ENCODE data around the gene CX3CR1.

Gene CX3CR1

GRCh38 chr3:39222462-39222861, 57.4 kb downstream of the CX3CR1 start:
- H3K9ac ChIP-seq (ENCODE audit: low read depth, low read length, poor library complexity) = no peak overlapping the region
- no peak overlapping the region for H2BK15ac ChIP-seq (ENCODE audit: low read length)
- no peak overlapping the region for H4K8ac ChIP-seq (ENCODE audit: low read depth, low read length)
- H4K91ac ChIP-seq (ENCODE audit: low read depth, low read length, poor library complexity) = no peak overlapping the region
- no CpG with 5 or more reads among the region's 1 CpG for WGBS, 2 donors (ENCODE audit: extremely low coverage in 2 of 2, insufficient read length in 2 of 2, insufficient replicate concordance in 1 of 2)
- H3K27me3 ChIP-seq (ENCODE audit: control insufficient read depth in 3 of 3, insufficient read depth in 3 of 3, low read depth in 1 of 3, low read length in 3 of 3) = peaks cover 0 to 5% (median 0%) of the 10 kb centered on the region in 3 experiments
- no peaks in the 10 kb centered on the region for H3K79me1 ChIP-seq (ENCODE audit: low read depth, low read length)
- H3K4me1 ChIP-seq (ENCODE audit: control insufficient read depth in 2 of 2, insufficient read depth in 1 of 2, low read depth in 1 of 2, low read length in 2 of 2) = no peaks in the 10 kb centered on the region
- H3K14ac ChIP-seq (ENCODE audit: low read length) = no peak overlapping the region
- no peak for DNase-seq (ENCODE audit: low spot score)
- no peak overlapping the region for H3K18ac ChIP-seq (ENCODE audit: low read length)
- no peak overlapping the region for H2AFZ ChIP-seq (ENCODE audit: low read length)
- no peak overlapping the region for H2AK5ac ChIP-seq (ENCODE audit: low read depth, low read length)
- no peaks in the 10 kb centered on the region for H3K9me3 ChIP-seq (replicated peaks in 1 of 2; ENCODE audit: control insufficient read depth in 2 of 2, insufficient read depth in 1 of 2, low read depth in 1 of 2, low read length in 2 of 2)
- no peaks in the 10 kb centered on the region for H3K36me3 ChIP-seq (replicated peaks in 1 of 2; ENCODE audit: control insufficient read depth in 2 of 2, insufficient read depth in 2 of 2, low read length in 2 of 2)
- no peak overlapping the region for H3K4me2 ChIP-seq (ENCODE audit: insufficient read depth, low read length, poor library complexity, severe bottlenecking)
- no peak overlapping the region for H2BK5ac ChIP-seq (ENCODE audit: low read length)
- H3K23ac ChIP-seq (ENCODE audit: low read depth, low read length, poor library complexity) = no peak overlapping the region
- no peak overlapping the region for H3K4me3 ChIP-seq (ENCODE audit: low read length in 2 of 2)
- no peak overlapping the region for H3K27ac ChIP-seq (replicated peaks; ENCODE audit: low read length)
- no peak overlapping the region for H2BK120ac ChIP-seq (ENCODE audit: low read depth, low read length)
- H3K4ac ChIP-seq (ENCODE audit: low read length) = no peak overlapping the region
- no peak overlapping the region for H2BK12ac ChIP-seq (ENCODE audit: low read length)

DNA sequence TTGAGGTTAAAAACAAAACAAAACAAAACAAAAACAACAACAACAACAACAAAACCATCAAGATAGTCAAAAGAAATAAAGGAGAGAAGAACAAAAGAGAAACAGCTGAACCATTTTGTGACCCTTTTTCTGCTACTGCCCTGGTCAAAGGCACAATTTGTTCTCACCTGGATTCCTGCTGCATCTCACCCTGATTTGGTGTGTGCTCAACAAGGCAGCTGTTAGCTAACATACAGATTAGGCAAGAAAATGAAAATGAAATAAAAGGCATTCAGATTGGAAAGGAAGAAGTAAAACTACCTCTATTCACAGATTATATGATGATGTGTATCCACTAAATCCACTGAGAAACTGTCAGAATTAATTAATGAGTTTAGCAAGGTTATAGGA, 58.7 kb downstream of the CX3CR1 start:
- Histone ChIP-seq H3K9me3 (replicated peaks in 1 of 2; ENCODE audit: control insufficient read depth in 2 of 2, insufficient read depth in 1 of 2, low read depth in 1 of 2, low read length in 2 of 2) (no peaks in the 10 kb centered on the region), H3K4me3 (ENCODE audit: low read length in 2 of 2) (no peak overlapping the region), H3K4ac (ENCODE audit: low read length) (no peak overlapping the region), H3K18ac (ENCODE audit: low read length) (no peak overlapping the region), H3K36me3 (replicated peaks in 1 of 2; ENCODE audit: control insufficient read depth in 2 of 2, insufficient read depth in 2 of 2, low read length in 2 of 2) (no peaks in the 10 kb centered on the region), H3K23ac (ENCODE audit: low read depth, low read length, poor library complexity) (no peak overlapping the region), H2BK15ac (ENCODE audit: low read length) (no peak overlapping the region), H3K9ac (ENCODE audit: low read depth, low read length, poor library complexity) (no peak overlapping the region), H3K79me1 (ENCODE audit: low read depth, low read length) (no peaks in the 10 kb centered on the region), H3K4me1 (ENCODE audit: control insufficient read depth in 2 of 2, insufficient read depth in 1 of 2, low read depth in 1 of 2, low read length in 2 of 2) (no peaks in the 10 kb centered on the region), H3K14ac (ENCODE audit: low read length) (no peak overlapping the region), H3K27ac (replicated peaks; ENCODE audit: low read length) (no peak overlapping the region), H4K91ac (ENCODE audit: low read depth, low read length, poor library complexity) (no peak overlapping the region), H2BK120ac (ENCODE audit: low read depth, low read length) (no peak overlapping the region), H2BK5ac (ENCODE audit: low read length) (no peak overlapping the region), H3K27me3 (ENCODE audit: control insufficient read depth in 3 of 3, insufficient read depth in 3 of 3, low read depth in 1 of 3, low read length in 3 of 3) (peaks cover 0 to 5% (median 0%) of the 10 kb centered on the region in 3 experiments), H2AFZ (ENCODE audit: low read length) (no peak overlapping the region), H3K4me2 (ENCODE audit: insufficient read depth, low read length, poor library complexity, severe bottlenecking) (no peak overlapping the region), H4K8ac (ENCODE audit: low read depth, low read length) (no peak overlapping the region), H2BK12ac (ENCODE audit: low read length) (no peak overlapping the region), H2AK5ac (ENCODE audit: low read depth, low read length) (no peak overlapping the region)
- no peak for DNase-seq (ENCODE audit: low spot score)

GRCh38 chr3:39220407-39221140, 59.3 kb downstream of the CX3CR1 start:
- no peak overlapping the region for H2BK15ac ChIP-seq (ENCODE audit: low read length)
- H3K18ac ChIP-seq (ENCODE audit: low read length) = no peak overlapping the region
- WGBS, 2 donors (ENCODE audit: extremely low coverage in 2 of 2, insufficient read length in 2 of 2, insufficient replicate concordance in 1 of 2) = no CpG with 5 or more reads among the region's 6 CpGs
- no peak overlapping the region for H2AK5ac ChIP-seq (ENCODE audit: low read depth, low read length)
- H4K91ac ChIP-seq (ENCODE audit: low read depth, low read length, poor library complexity) = no peak overlapping the region
- no peaks in the 10 kb centered on the region for H3K4me1 ChIP-seq (ENCODE audit: control insufficient read depth in 2 of 2, insufficient read depth in 1 of 2, low read depth in 1 of 2, low read length in 2 of 2)
- no peak for DNase-seq (ENCODE audit: low spot score)
- peaks cover 0 to 5% (median 0%) of the 10 kb centered on the region in 3 experiments for H3K27me3 ChIP-seq (ENCODE audit: control insufficient read depth in 3 of 3, insufficient read depth in 3 of 3, low read depth in 1 of 3, low read length in 3 of 3)
- H4K8ac ChIP-seq (ENCODE audit: low read depth, low read length) = no peak overlapping the region
- H3K9ac ChIP-seq (ENCODE audit: low read depth, low read length, poor library complexity) = no peak overlapping the region
- no peak overlapping the region for H3K4me3 ChIP-seq (ENCODE audit: low read length in 2 of 2)
- no peak overlapping the region for H2AFZ ChIP-seq (ENCODE audit: low read length)
- no peaks in the 10 kb centered on the region for H3K79me1 ChIP-seq (ENCODE audit: low read depth, low read length)
- no peak overlapping the region for H3K4ac ChIP-seq (ENCODE audit: low read length)
- H3K4me2 ChIP-seq (ENCODE audit: insufficient read depth, low read length, poor library complexity, severe bottlenecking) = no peak overlapping the region
- H2BK120ac ChIP-seq (ENCODE audit: low read depth, low read length) = no peak overlapping the region
- no peaks in the 10 kb centered on the region for H3K36me3 ChIP-seq (replicated peaks in 1 of 2; ENCODE audit: control insufficient read depth in 2 of 2, insufficient read depth in 2 of 2, low read length in 2 of 2)
- H3K27ac ChIP-seq (replicated peaks; ENCODE audit: low read length) = no peak overlapping the region
- H3K23ac ChIP-seq (ENCODE audit: low read depth, low read length, poor library complexity) = no peak overlapping the region
- no peak overlapping the region for H2BK12ac ChIP-seq (ENCODE audit: low read length)
- no peak overlapping the region for H2BK5ac ChIP-seq (ENCODE audit: low read length)
- H3K14ac ChIP-seq (ENCODE audit: low read length) = no peak overlapping the region
- no peaks in the 10 kb centered on the region for H3K9me3 ChIP-seq (replicated peaks in 1 of 2; ENCODE audit: control insufficient read depth in 2 of 2, insufficient read depth in 1 of 2, low read depth in 1 of 2, low read length in 2 of 2)

GRCh38 chr3:39219702-39220101, 60.1 kb downstream of the CX3CR1 start:
- Histone ChIP-seq H3K27ac (replicated peaks; ENCODE audit: low read length) (no peak overlapping the region), H3K23ac (ENCODE audit: low read depth, low read length, poor library complexity) (no peak overlapping the region), H2BK120ac (ENCODE audit: low read depth, low read length) (no peak overlapping the region), H2AK5ac (ENCODE audit: low read depth, low read length) (no peak overlapping the region), H3K4me1 (ENCODE audit: control insufficient read depth in 2 of 2, insufficient read depth in 1 of 2, low read depth in 1 of 2, low read length in 2 of 2) (no peaks in the 10 kb centered on the region), H3K79me1 (ENCODE audit: low read depth, low read length) (no peaks in the 10 kb centered on the region), H3K4ac (ENCODE audit: low read length) (no peak overlapping the region), H3K36me3 (replicated peaks in 1 of 2; ENCODE audit: control insufficient read depth in 2 of 2, insufficient read depth in 2 of 2, low read length in 2 of 2) (no peaks in the 10 kb centered on the region), H3K4me3 (ENCODE audit: low read length in 2 of 2) (no peak overlapping the region), H2BK15ac (ENCODE audit: low read length) (no peak overlapping the region), H4K8ac (ENCODE audit: low read depth, low read length) (no peak overlapping the region), H3K18ac (ENCODE audit: low read length) (no peak overlapping the region), H4K91ac (ENCODE audit: low read depth, low read length, poor library complexity) (no peak overlapping the region), H2BK5ac (ENCODE audit: low read length) (no peak overlapping the region), H3K4me2 (ENCODE audit: insufficient read depth, low read length, poor library complexity, severe bottlenecking) (no peak overlapping the region), H3K27me3 (ENCODE audit: control insufficient read depth in 3 of 3, insufficient read depth in 3 of 3, low read depth in 1 of 3, low read length in 3 of 3) (peaks cover 0 to 5% (median 0%) of the 10 kb centered on the region in 3 experiments), H2BK12ac (ENCODE audit: low read length) (no peak overlapping the region), H3K14ac (ENCODE audit: low read length) (no peak overlapping the region), H2AFZ (ENCODE audit: low read length) (no peak overlapping the region), H3K9me3 (replicated peaks in 1 of 2; ENCODE audit: control insufficient read depth in 2 of 2, insufficient read depth in 1 of 2, low read depth in 1 of 2, low read length in 2 of 2) (no peaks in the 10 kb centered on the region), H3K9ac (ENCODE audit: low read depth, low read length, poor library complexity) (no peak overlapping the region)
- no peak for DNase-seq (ENCODE audit: low spot score)
- no CpG with 5 or more reads among the region's 3 CpGs for WGBS, 2 donors (ENCODE audit: extremely low coverage in 2 of 2, insufficient read length in 2 of 2, insufficient replicate concordance in 1 of 2)
